Kidney epithelial cell (primary cell): Measurements from ENCODE around the gene MOB1A. TPM values are rescaled to one million over a fixed set of nuclear protein-coding genes. Genes with fewer than 3 reads are reported as not detected.

Experiments
- DNase-seq: peaks from one replicate; pipeline ENCODE4 v3.0.0-alpha.2; 2010; ENCODE audit warnings: low read depth
- H3K27me3 ChIP-seq: 2 replicates; pipeline ENCODE4 v1.6.0; 2011; ENCODE audit warnings: low read length; ENCODE audit not compliant: control insufficient read depth, insufficient read depth
- H3K36me3 ChIP-seq: 2 replicates; pipeline ENCODE4 v1.5.1; 2011; ENCODE audit warnings: low read length; ENCODE audit not compliant: control insufficient read depth, insufficient read depth
- H3K4me3 ChIP-seq: 2 replicates; pipeline ENCODE4 v1.5.1; 2011; ENCODE audit warnings: low read depth, mild to moderate bottlenecking, control low read depth, low read length
- total RNA-seq: library from RNA; depleted of rRNA; stranded (reverse); fragments of >200 nt; gene quantifications from 2 replicates; pipeline ENCODE4 v1.2.3, GENCODE V29; 2015
- TF ChIP-seq, protein P1 (sequence below): IDR thresholded peaks from 2 replicates; pipeline ENCODE4 v1.5.1; 2011; ENCODE audit warnings: mild to moderate bottlenecking, moderate library complexity, low read length, control low read depth, inconsistent platforms; ENCODE audit not compliant: insufficient read depth, poor library complexity, severe bottlenecking

Gene MOB1A
- total RNA-seq, 1 donor from 2014 or later, result 120 TPM

DNA sequence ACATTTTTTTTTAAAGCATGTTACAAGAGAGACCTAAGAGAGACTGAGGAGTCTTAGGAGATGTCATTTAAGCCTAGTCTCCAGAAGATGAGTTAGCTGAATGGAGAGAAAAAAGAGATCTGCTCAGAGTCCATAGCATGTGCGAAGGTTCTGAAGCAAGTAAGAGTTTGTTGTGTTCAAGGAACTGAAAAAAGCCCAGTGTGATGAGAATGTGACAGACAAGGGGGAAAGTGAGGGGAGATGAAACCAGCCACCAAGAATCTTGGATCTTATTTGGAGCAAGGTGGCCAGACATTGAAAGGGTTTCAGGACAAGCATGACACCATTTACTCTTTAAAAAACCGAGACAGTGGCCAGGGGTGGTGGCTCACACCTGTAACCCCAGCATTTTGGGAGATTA lies 5.2 kb upstream of the MOB1A start:
- H3K27me3 ChIP-seq, result no peaks in the 10 kb centered on the region
- TF ChIP-seq, protein P1, sequence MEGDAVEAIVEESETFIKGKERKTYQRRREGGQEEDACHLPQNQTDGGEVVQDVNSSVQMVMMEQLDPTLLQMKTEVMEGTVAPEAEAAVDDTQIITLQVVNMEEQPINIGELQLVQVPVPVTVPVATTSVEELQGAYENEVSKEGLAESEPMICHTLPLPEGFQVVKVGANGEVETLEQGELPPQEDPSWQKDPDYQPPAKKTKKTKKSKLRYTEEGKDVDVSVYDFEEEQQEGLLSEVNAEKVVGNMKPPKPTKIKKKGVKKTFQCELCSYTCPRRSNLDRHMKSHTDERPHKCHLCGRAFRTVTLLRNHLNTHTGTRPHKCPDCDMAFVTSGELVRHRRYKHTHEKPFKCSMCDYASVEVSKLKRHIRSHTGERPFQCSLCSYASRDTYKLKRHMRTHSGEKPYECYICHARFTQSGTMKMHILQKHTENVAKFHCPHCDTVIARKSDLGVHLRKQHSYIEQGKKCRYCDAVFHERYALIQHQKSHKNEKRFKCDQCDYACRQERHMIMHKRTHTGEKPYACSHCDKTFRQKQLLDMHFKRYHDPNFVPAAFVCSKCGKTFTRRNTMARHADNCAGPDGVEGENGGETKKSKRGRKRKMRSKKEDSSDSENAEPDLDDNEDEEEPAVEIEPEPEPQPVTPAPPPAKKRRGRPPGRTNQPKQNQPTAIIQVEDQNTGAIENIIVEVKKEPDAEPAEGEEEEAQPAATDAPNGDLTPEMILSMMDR, result no peak
- DNase-seq, result no peak
- no peaks in the 10 kb centered on the region for H3K36me3 ChIP-seq
- H3K4me3 ChIP-seq, result no peak overlapping the region

DNA sequence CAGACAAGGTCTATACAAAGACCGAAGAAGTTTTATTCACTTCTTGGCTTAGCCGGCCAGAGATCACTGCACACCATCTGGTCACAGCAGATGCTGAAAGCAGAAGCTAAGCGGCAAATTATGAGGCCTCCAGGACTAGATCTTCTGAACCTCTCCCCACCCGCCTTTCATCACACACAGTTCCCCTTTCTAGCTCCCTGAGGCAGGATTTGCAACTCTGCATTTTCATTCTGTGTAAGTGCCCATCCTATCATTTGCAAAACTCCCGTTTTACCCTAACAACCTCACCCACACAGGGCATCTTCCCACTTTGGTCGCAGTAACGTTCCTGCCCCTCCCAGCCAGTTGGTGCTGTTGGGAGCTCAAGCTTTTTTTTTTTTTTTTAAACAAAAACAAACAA lies 3.1 kb upstream of the MOB1A start:
- DNase-seq, result no peak
- Histone ChIP-seq H3K36me3 (no peaks in the 10 kb centered on the region), H3K27me3 (no peaks in the 10 kb centered on the region), H3K4me3 (no peak overlapping the region)
- TF ChIP-seq, protein P1, result no peak

DNA sequence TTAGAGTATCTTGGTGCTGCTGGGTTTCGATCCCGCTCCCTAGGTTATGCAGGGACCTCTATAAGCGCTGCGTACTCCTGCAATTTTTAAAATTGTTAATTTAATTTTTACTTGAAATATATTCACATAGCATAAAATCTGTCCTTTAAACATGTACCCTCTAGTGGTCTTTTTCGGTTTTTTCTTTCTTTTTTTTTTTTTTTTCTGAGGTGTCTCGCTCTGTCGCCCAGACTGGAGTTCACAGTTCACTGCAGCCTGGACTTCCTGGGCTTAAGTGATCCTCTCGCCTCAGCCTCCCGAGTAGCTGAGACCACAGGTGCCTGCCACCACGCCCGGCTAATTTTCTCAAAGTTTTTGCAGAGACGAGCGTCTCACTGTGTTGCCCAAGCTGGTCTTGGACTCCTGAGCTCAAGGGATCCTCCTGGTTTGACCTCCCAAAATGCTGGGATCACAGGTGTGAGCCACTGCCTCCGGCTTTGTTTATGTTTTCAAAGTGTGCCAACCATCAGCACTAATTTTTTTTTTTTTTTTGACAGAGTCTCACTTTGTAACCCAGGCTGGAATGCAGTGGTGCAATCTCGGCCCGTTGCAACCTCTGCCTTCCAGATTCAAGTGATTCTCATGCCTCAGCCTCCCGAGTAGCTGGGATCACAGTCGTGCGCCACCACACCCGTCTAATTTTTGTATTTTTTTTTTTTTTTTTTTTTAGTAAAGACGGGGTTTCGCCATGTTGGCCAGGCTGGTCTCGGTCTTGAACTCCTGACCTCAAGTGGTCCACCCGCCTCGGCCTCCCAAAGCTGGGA lies 585 bp upstream of the MOB1A start:
- no peaks in the 10 kb centered on the region for H3K27me3 ChIP-seq
- H3K36me3 ChIP-seq, result no peaks in the 10 kb centered on the region
- TF ChIP-seq, protein P1, result peak; percentile 26
- H3K4me3 ChIP-seq, result peak overlapping the region; percentile 49
- DNase-seq, result no peak

DNA sequence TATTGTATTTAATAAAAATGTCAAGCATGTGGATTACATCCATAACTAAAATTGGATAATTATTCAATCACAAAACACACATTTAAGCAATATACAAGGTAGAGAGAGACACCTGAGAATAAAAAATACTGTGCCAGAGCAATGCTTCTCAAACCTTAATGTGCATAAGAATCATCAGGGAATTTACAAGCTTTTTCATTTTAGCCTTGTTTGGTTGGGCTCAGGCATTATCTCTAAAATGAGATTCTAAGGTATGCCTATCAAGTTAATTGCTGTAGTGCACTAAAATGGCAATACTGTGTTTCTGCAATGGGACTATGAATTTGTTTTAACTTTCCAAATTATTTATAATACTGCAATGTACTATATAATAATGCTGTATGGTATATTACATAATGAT lies 983 bp downstream of the MOB1A start:
- Histone ChIP-seq H3K4me3 (peak overlapping the region; percentile 49), H3K27me3 (no peaks in the 10 kb centered on the region), H3K36me3 (no peaks in the 10 kb centered on the region)
- no peak for DNase-seq
- TF ChIP-seq, protein P1, result no peak

DNA sequence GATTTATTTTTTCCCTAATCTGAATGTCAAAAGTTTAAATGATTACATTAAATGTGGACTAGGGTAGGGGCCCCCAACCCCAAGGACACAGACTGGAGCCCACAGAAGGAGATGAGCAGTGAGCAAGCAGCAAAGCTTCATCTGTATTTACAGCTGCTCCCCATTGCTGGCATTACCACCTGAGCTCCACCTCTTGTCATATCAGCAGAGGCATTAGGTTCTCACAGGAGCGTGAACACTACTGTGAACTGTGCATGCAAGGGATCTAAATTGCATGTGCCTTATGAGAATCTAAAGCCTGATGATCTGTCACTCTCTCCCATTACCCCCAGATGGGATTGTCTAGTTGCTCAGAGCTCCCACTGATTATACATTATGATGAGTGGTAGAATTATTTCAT lies 3.8 kb downstream of the MOB1A start:
- Histone ChIP-seq H3K36me3 (peaks cover 1% of the 10 kb centered on the region), H3K27me3 (no peaks in the 10 kb centered on the region), H3K4me3 (no peak overlapping the region)
- no peak for DNase-seq
- TF ChIP-seq, protein P1, result no peak

DNA sequence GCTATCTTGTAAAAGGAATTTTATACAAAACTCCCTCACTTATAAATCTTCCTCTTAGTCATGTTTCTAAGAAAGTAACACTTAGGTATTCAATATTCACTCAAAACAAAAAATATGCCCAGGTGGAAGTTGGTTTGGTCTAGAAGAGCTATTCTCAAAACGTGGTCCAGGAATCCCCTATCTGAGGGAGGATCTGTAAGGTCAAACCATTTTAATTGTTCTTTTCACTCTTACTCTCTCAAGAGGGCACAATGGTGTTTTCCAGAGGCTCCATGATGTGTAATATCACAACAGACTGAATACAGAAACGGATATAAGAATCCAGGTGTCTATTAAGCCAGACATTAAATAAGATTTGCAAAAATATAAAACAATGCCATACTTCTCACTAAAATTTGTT lies 9.9 kb downstream of the MOB1A start:
- TF ChIP-seq, protein P1, result no peak
- DNase-seq, result no peak
- Histone ChIP-seq H3K27me3 (no peaks in the 10 kb centered on the region), H3K36me3 (peaks cover 1% of the 10 kb centered on the region), H3K4me3 (no peak overlapping the region)
